Measurements from ENCODE around the gene TAS1R3. TPM values are rescaled to one million over a fixed set of nuclear protein-coding genes. Genes with fewer than 3 reads are reported as not detected.

The TAS1R3 gene
- total RNA-seq, 1 experiment from 2014 or later, result 0.28 TPM

GRCh38 chr1:1374589-1374928, 43.5 kb downstream of the TAS1R3 start:
- no peak overlapping the region for H2AFZ ChIP-seq (ENCODE audit: low read length)

More at GRCh38 chr1:1374589-1374928, 43.5 kb downstream of the TAS1R3 start:
- WGBS (ENCODE audit: extremely low coverage, insufficient read length, low lambda C conversion rate), result no CpG with 5 or more reads among the region's 24 CpGs
- Mint-ChIP-seq H3K4me1 (peaks cover 5 to 10% of the 10 kb centered on the region in 2 experiments), H3K4me3 (peak overlapping the region; percentile 83 to 88), H3K27me3 (ENCODE audit: low read depth) (no peaks in the 10 kb centered on the region), H3K36me3 (ENCODE audit: insufficient read depth in 1 of 3, low read depth in 3 of 3) (peaks cover 6 to 20% (median 12%) of the 10 kb centered on the region in 3 experiments), H3K9me3 (no peaks in the 10 kb centered on the region), H3K27ac (peak overlapping the region; percentile 10 to 61 (median 27); a peak in 3 of 7 replicates)
- no peak overlapping the region for H3K56ac ChIP-seq (ENCODE audit: insufficient read length, low read depth, low read length)
- no peak overlapping the region for H2BK15ac ChIP-seq (ENCODE audit: low read depth, low read length)
- H3K9me3 ChIP-seq (ENCODE audit: control insufficient read depth, low read depth, low read length), result no peaks in the 10 kb centered on the region
- no peak for DNase-seq
- peak overlapping the region; percentile 92 for H3K9ac ChIP-seq (ENCODE audit: extremely low read depth, insufficient read length, low read length)
- peak overlapping the region; percentile 21 for H3K18ac ChIP-seq (ENCODE audit: insufficient read length, low read depth, low read length)
- no peaks in the 10 kb centered on the region for H4K20me1 ChIP-seq (ENCODE audit: control insufficient read depth, insufficient read depth, insufficient read length)
- H3K23ac ChIP-seq (ENCODE audit: insufficient read length, low read depth, low read length), result no peak overlapping the region
- no peak overlapping the region for H3K4ac ChIP-seq (ENCODE audit: low read depth, low read length)
- TF ChIP-seq CTCF (conservative IDR thresholded peaks at IDR 0.05), result no peak
- no peaks in the 10 kb centered on the region; the same call in 1 of the 2 replicates for H3K4me1 ChIP-seq (ENCODE audit: insufficient read depth, low read length)
- H2BK5ac ChIP-seq (ENCODE audit: insufficient read length, low read length), result no peak overlapping the region
- no peaks in the 10 kb centered on the region for H3K27me3 ChIP-seq (ENCODE audit: insufficient read depth, low read length)
- H2BK120ac ChIP-seq (ENCODE audit: low read depth, low read length, poor library complexity, severe bottlenecking), result no peak overlapping the region
- peaks cover 4% of the 10 kb centered on the region; the same call in 1 of the 2 replicates for H3K79me2 ChIP-seq (ENCODE audit: insufficient read depth, low read length)
- H3K27ac ChIP-seq (ENCODE audit: insufficient read length, low read depth, low read length), result no peak overlapping the region
- H3K4me2 ChIP-seq (ENCODE audit: insufficient read depth, insufficient read length, low read length), result peak overlapping the region; percentile 94
- peaks cover 10% of the 10 kb centered on the region for H3K23me2 ChIP-seq (ENCODE audit: insufficient read length, low read depth, low read length, poor library complexity, severe bottlenecking)
- H2BK20ac ChIP-seq (ENCODE audit: low read depth, low read length, poor library complexity, severe bottlenecking), result no peak overlapping the region
- 0 out of 2 replicates have a peak overlapping the region, but pooled peaks have one; percentile 43 for H3K14ac ChIP-seq (ENCODE audit: insufficient read depth, low read length)
- H3T11ph ChIP-seq (ENCODE audit: low read length), result no peak overlapping the region
- H2AK5ac ChIP-seq (ENCODE audit: insufficient read length, low read length), result no peak overlapping the region
- H4K91ac ChIP-seq (ENCODE audit: insufficient read length, low read depth, low read length), result no peak overlapping the region
- no peak overlapping the region for H4K8ac ChIP-seq (replicated peaks; ENCODE audit: insufficient read length, low read depth, low read length)
- peaks cover 13% of the 10 kb centered on the region for H3K79me1 ChIP-seq (ENCODE audit: insufficient read depth, low read depth, low read length, poor library complexity, severe bottlenecking)
- no peak overlapping the region for H4K5ac ChIP-seq (ENCODE audit: insufficient read length, low read depth, low read length)
- no peak overlapping the region for H2BK12ac ChIP-seq (ENCODE audit: insufficient read length, low read depth, low read length)
